Measurements from ENCODE around the gene NUP93.

GRCh38 chr16:56691885-56692284, 38.0 kb upstream of the NUP93 start:
- TF ChIP-seq, protein P1, sequence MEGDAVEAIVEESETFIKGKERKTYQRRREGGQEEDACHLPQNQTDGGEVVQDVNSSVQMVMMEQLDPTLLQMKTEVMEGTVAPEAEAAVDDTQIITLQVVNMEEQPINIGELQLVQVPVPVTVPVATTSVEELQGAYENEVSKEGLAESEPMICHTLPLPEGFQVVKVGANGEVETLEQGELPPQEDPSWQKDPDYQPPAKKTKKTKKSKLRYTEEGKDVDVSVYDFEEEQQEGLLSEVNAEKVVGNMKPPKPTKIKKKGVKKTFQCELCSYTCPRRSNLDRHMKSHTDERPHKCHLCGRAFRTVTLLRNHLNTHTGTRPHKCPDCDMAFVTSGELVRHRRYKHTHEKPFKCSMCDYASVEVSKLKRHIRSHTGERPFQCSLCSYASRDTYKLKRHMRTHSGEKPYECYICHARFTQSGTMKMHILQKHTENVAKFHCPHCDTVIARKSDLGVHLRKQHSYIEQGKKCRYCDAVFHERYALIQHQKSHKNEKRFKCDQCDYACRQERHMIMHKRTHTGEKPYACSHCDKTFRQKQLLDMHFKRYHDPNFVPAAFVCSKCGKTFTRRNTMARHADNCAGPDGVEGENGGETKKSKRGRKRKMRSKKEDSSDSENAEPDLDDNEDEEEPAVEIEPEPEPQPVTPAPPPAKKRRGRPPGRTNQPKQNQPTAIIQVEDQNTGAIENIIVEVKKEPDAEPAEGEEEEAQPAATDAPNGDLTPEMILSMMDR (IDR thresholded peaks at IDR 0.05; ENCODE audit: extremely low read depth in 1 of 2, insufficient read depth in 1 of 2, low read depth in 1 of 2, low read length in 2 of 2), result no peak
- TF ChIP-seq POLR2A (IDR thresholded peaks at IDR 0.05; ENCODE audit: low read depth, low read length) (no peak), JUN (IDR thresholded peaks at IDR 0.05; ENCODE audit: borderline replicate concordance, insufficient read depth, insufficient read length, low read depth) (no peak), POLR2AphosphoS5 (IDR thresholded peaks at IDR 0.05; ENCODE audit: insufficient read depth, low read depth, low read length) (no peak), EZH2 (IDR thresholded peaks at IDR 0.05; ENCODE audit: borderline replicate concordance, low read depth, low read length, severe bottlenecking) (no peak), MAX (IDR thresholded peaks at IDR 0.05; ENCODE audit: insufficient read depth, insufficient read length) (no peak), GATA2 (IDR thresholded peaks at IDR 0.05; ENCODE audit: insufficient read depth, insufficient read length, low read depth, low read length) (no peak), MYC (IDR thresholded peaks at IDR 0.05; ENCODE audit: low read depth, low read length) (no peak)
